GM18498 (cell line): Measurements from ENCODE around the gene ADAMTS17.

Source experiments
- ATAC-seq: cut with Tn5 transposase; IDR thresholded peaks from one replicate; pipeline ENCODE4 v1.9.1; 2021; ENCODE audit warnings: mild to moderate bottlenecking, moderate library complexity; ENCODE audit not compliant: unreplicated experiment

The ADAMTS17 gene

GRCh38 chr15:100115066-100115710 lies 226.6 kb downstream of the ADAMTS17 start:
- no peak for ATAC-seq

GRCh38 chr15:100114571-100114970 lies 227.2 kb downstream of the ADAMTS17 start:
- ATAC-seq: no peak

GRCh38 chr15:100114100-100114499 lies 227.7 kb downstream of the ADAMTS17 start:
- no peak for ATAC-seq

GRCh38 chr15:100113351-100114080 lies 228.3 kb downstream of the ADAMTS17 start:
- ATAC-seq: no peak

- ATAC-seq: no peak
These were observed 229.0 kb downstream of the ADAMTS17 start for GRCh38 chr15:100112636-100113305.

- ATAC-seq: no peak
These were observed 229.7 kb downstream of the ADAMTS17 start for GRCh38 chr15:100112061-100112420.

GRCh38 chr15:100111125-100112060 lies 230.4 kb downstream of the ADAMTS17 start:
- no peak for ATAC-seq

- no peak for ATAC-seq
These were observed 232.2 kb downstream of the ADAMTS17 start for GRCh38 chr15:100109486-100110035.

- no peak for ATAC-seq
These were observed 232.9 kb downstream of the ADAMTS17 start for GRCh38 chr15:100108846-100109245.

- ATAC-seq: no peak
These were observed 233.4 kb downstream of the ADAMTS17 start for GRCh38 chr15:100108346-100108745.

- no peak for ATAC-seq
These were observed 234.1 kb downstream of the ADAMTS17 start for GRCh38 chr15:100107606-100108225.

GRCh38 chr15:100107151-100107550 lies 234.6 kb downstream of the ADAMTS17 start:
- no peak for ATAC-seq

- no peak for ATAC-seq
These were observed 235.0 kb downstream of the ADAMTS17 start for GRCh38 chr15:100106732-100107131.

GRCh38 chr15:100105101-100105500 lies 236.7 kb downstream of the ADAMTS17 start:
- no peak for ATAC-seq

- no peak for ATAC-seq
These were observed 237.5 kb downstream of the ADAMTS17 start for GRCh38 chr15:100104245-100104644.

- no peak for ATAC-seq
These were observed 237.9 kb downstream of the ADAMTS17 start for GRCh38 chr15:100103828-100104227.

- ATAC-seq: no peak
These were observed 240.2 kb downstream of the ADAMTS17 start for GRCh38 chr15:100101426-100102089.

GRCh38 chr15:100100926-100101325 lies 240.8 kb downstream of the ADAMTS17 start:
- no peak for ATAC-seq

- ATAC-seq: no peak
These were observed 241.8 kb downstream of the ADAMTS17 start for GRCh38 chr15:100099976-100100375.

- no peak for ATAC-seq
These were observed 243.1 kb downstream of the ADAMTS17 start for GRCh38 chr15:100098705-100099104.
